DND-41 (cell line): Measurements from ENCODE around the gene LEF1.

Experiments
- CTCF ChIP-seq: IDR thresholded peaks from 2 replicates; pipeline ENCODE4 v1.5.1; 2012; ENCODE audit warnings: borderline replicate concordance, low read length, moderate library complexity, mild to moderate bottlenecking; ENCODE audit not compliant: poor library complexity, severe bottlenecking; ENCODE audit errors: extremely low read depth
- EZH2 ChIP-seq: IDR thresholded peaks from 3 replicates; pipeline ENCODE4 v1.6.1; 2012; ENCODE audit warnings: borderline replicate concordance, low read depth, mild to moderate bottlenecking, moderate library complexity, low read length, inconsistent platforms; ENCODE audit not compliant: severe bottlenecking

GRCh38 chr4:108115168-108115526 lies 53.6 kb downstream of the LEF1 start:
- no peak for TF ChIP-seq CTCF
- TF ChIP-seq EZH2 = no peak
